ENCODE results near the gene VWA8. TPM values are rescaled to one million over a fixed set of nuclear protein-coding genes. Genes with fewer than 3 reads are reported as not detected.
A peak's percentile ranks its signal among the peaks of the same experiment; 100 is the strongest.

The VWA8 gene
- total and polyA plus RNA-seq, 2 experiments from 2014 or later, result 6.3 to 24.6 TPM

- Mint-ChIP-seq H3K36me3 (ENCODE audit: low read depth) (no peaks in the 10 kb centered on the region), H3K9me3 (no peaks in the 10 kb centered on the region), H3K27me3 (ENCODE audit: insufficient read depth, low read depth, poor library complexity) (no peaks in the 10 kb centered on the region), H3K4me3 (no peak overlapping the region), H3K4me1 (peaks cover 27% of the 10 kb centered on the region), H3K27ac (no peak overlapping the region)
- no peaks in the 10 kb centered on the region for H3K9me2 ChIP-seq (ENCODE audit: insufficient read depth)
- peak overlapping the region; percentile 24; the same call in 1 of the 2 replicates for H2AFZ ChIP-seq
- no peaks in the 10 kb centered on the region for H3K79me2 ChIP-seq (replicated peaks; ENCODE audit: insufficient read depth)
- H3K27me3 ChIP-seq (ENCODE audit: insufficient read depth), result no peaks in the 10 kb centered on the region
- H3K27ac ChIP-seq (ENCODE audit: low read depth), result no peak overlapping the region
- DNase-seq (ENCODE audit: low spot score) (peak; percentile 62), ATAC-seq (peak; percentile 49)
- no peak overlapping the region for H3K4me3 ChIP-seq
- H3K4me2 ChIP-seq, result peak overlapping the region; percentile 33; the same call in 1 of the 2 replicates
- no peaks in the 10 kb centered on the region for H3F3A ChIP-seq (replicated peaks; ENCODE audit: low read depth)
- peaks cover 13% of the 10 kb centered on the region for H3K4me1 ChIP-seq (ENCODE audit: insufficient read depth)
- H4K20me1 ChIP-seq (replicated peaks; ENCODE audit: insufficient read depth), result no peaks in the 10 kb centered on the region
- TF ChIP-seq CTCF (conservative IDR thresholded peaks at IDR 0.05; ENCODE audit: low read depth in 2 of 2) (no peak), ETS1 (IDR thresholded peaks at IDR 0.05) (no peak), ZNF331 (CRISPR knock-in tag; IDR thresholded peaks at IDR 0.05; ENCODE audit: low read depth) (no peak), JUNB (IDR thresholded peaks at IDR 0.05; ENCODE audit: unreplicated experiment) (no peak), CREB1 (CRISPR knock-in tag; IDR thresholded peaks at IDR 0.05; ENCODE audit: low read depth) (no peak), EZH2 (IDR thresholded peaks at IDR 0.05; ENCODE audit: low read depth, unreplicated experiment) (no peak), EZH2phosphoT487 (IDR thresholded peaks at IDR 0.05; ENCODE audit: unreplicated experiment) (no peak), STAT1 (IDR thresholded peaks at IDR 0.05; ENCODE audit: unreplicated experiment) (no peak), POLR2AphosphoS5 (IDR thresholded peaks at IDR 0.05; ENCODE audit: low read depth) (no peak), ZNF114 (CRISPR knock-in tag; IDR thresholded peaks at IDR 0.05) (no peak), NANOG (IDR thresholded peaks at IDR 0.05; ENCODE audit: borderline replicate concordance) (no peak), ZNF462 (CRISPR knock-in tag; IDR thresholded peaks at IDR 0.05) (no peak), REST (IDR thresholded peaks at IDR 0.05; ENCODE audit: unreplicated experiment) (no peak)
- no peaks in the 10 kb centered on the region for H3K36me3 ChIP-seq (ENCODE audit: insufficient read depth)
Measured at GRCh38 chr13:41976476-41976875, 15.6 kb upstream of the VWA8 start.

Data from GM23338 (cell line).